Liver (tissue), 9 donors: ENCODE measurements around the gene NEK6. TPM values are rescaled to one million over a fixed set of nuclear protein-coding genes. Genes with fewer than 3 reads are reported as not detected.

ENCODE experiments used
- DNase-seq: peaks from one replicate; pipeline ENCODE4 v3.0.0-alpha.2; 2017; ENCODE audit warnings: low spot score
- H3K27ac ChIP-seq, 2 donors: one replicate each; pipeline ENCODE4 v1.7.0; 2013; ENCODE audit warnings: inconsistent platforms in 2 of 2, low read length in 2 of 2, control low read depth in 1 of 2, low read depth in 1 of 2, mild to moderate bottlenecking in 1 of 2
- H3K27me3 ChIP-seq, 4 donors: one replicate each; pipeline versions ENCODE4 v1.6.1 to v1.7.0; 2013; ENCODE audit warnings: low read length in 3 of 4, inconsistent platforms in 1 of 4, mild to moderate bottlenecking in 1 of 4, moderate library complexity in 1 of 4; ENCODE audit not compliant: control insufficient read depth in 4 of 4, insufficient read depth in 4 of 4
- H3K36me3 ChIP-seq, 4 donors: one replicate each; pipeline versions ENCODE4 v1.6.1 to v1.7.0; 2013; ENCODE audit warnings: low read length in 3 of 4, mild to moderate bottlenecking in 3 of 4, low read depth in 1 of 4, moderate library complexity in 1 of 4; ENCODE audit not compliant: control insufficient read depth in 4 of 4, insufficient read depth in 3 of 4
- H3K4me1 ChIP-seq, 4 donors: one replicate each; pipeline versions ENCODE4 v1.6.1 to v1.7.0; 2013; ENCODE audit warnings: low read length in 3 of 4, mild to moderate bottlenecking in 3 of 4, moderate library complexity in 1 of 4; ENCODE audit not compliant: control insufficient read depth in 4 of 4, insufficient read depth in 4 of 4
- H3K4me3 ChIP-seq, 3 donors: one replicate each; pipeline versions ENCODE4 v1.6.1 to v1.7.0; 2013; ENCODE audit warnings: low read length in 3 of 3, control low read depth in 1 of 3, low read depth in 1 of 3, mild to moderate bottlenecking in 1 of 3
- H3K9ac ChIP-seq, 2 donors: one replicate each; pipeline ENCODE4 v1.7.0; 2013; ENCODE audit warnings: low read length in 2 of 2, mild to moderate bottlenecking in 2 of 2, moderate library complexity in 2 of 2, control low read depth in 1 of 2, low read depth in 1 of 2
- H3K9me3 ChIP-seq, 4 donors: one replicate each; pipeline versions ENCODE4 v1.6.1 to v1.7.0; 2013; ENCODE audit warnings: low read length in 3 of 4; ENCODE audit not compliant: control insufficient read depth in 4 of 4
- EGR1 ChIP-seq, 2 donors: IDR thresholded peaks; 2 replicates each; pipeline ENCODE4 v1.6.1; 2016 to 2018; ENCODE audit warnings: antibody characterized with exemption in 2 of 2, low read depth in 2 of 2
- FOXA1 ChIP-seq: IDR thresholded peaks from 2 replicates; pipeline ENCODE4 v1.6.1; 2016; ENCODE audit warnings: antibody characterized with exemption
- FOXA2 ChIP-seq: IDR thresholded peaks from 2 replicates; pipeline ENCODE4 v1.6.1; 2016; ENCODE audit warnings: antibody characterized with exemption
- GABPA ChIP-seq, 2 donors: IDR thresholded peaks in 1 of 2; conservative IDR thresholded peaks in 1 of 2; 2 replicates each; pipeline ENCODE4 v1.6.1; 2016; ENCODE audit warnings: antibody characterized with exemption in 2 of 2, mild to moderate bottlenecking in 1 of 2, moderate library complexity in 1 of 2
- HNF4A ChIP-seq, 2 donors: conservative IDR thresholded peaks; 2 replicates each; pipeline ENCODE4 v1.6.1; 2016; ENCODE audit warnings: antibody characterized with exemption in 2 of 2, mild to moderate bottlenecking in 2 of 2
- HNF4G ChIP-seq: IDR thresholded peaks from 2 replicates; pipeline ENCODE4 v1.6.1; 2016; ENCODE audit warnings: antibody characterized with exemption
- JUND ChIP-seq, 2 donors: IDR thresholded peaks; 2 replicates each; pipeline ENCODE4 v1.6.1; 2016; ENCODE audit warnings: antibody characterized with exemption in 2 of 2
- MAX ChIP-seq: IDR thresholded peaks from 2 replicates; pipeline ENCODE4 v1.6.1; 2016; ENCODE audit warnings: antibody characterized with exemption
- NR2F2 ChIP-seq: IDR thresholded peaks from 2 replicates; pipeline ENCODE4 v1.6.1; 2016; ENCODE audit warnings: antibody characterized with exemption
- RAD21 ChIP-seq, 2 donors: IDR thresholded peaks; 2 replicates each; pipeline ENCODE4 v1.6.1; 2016; ENCODE audit warnings: antibody characterized with exemption in 2 of 2, mild to moderate bottlenecking in 2 of 2
- RXRA ChIP-seq, 2 donors: IDR thresholded peaks; 2 replicates each; pipeline ENCODE4 v1.6.1; 2017 to 2018; ENCODE audit warnings: antibody characterized with exemption in 2 of 2, mild to moderate bottlenecking in 1 of 2
- SP1 ChIP-seq: IDR thresholded peaks from 2 replicates; pipeline ENCODE4 v1.6.1; 2018; ENCODE audit warnings: antibody characterized with exemption, mild to moderate bottlenecking
- TAF1 ChIP-seq: conservative IDR thresholded peaks from 2 replicates; pipeline ENCODE4 v1.6.1; 2016; ENCODE audit warnings: antibody characterized with exemption, mild to moderate bottlenecking
- YY1 ChIP-seq: IDR thresholded peaks from 2 replicates; pipeline ENCODE4 v1.6.1; 2016; ENCODE audit warnings: antibody characterized with exemption, mild to moderate bottlenecking
- WGBS: extraction: QIAGEN DNeasy Blood & Tissue Kit; methylation state at CpG from one replicate; pipeline ENCODE4 v1.1.7; 2013; 5-methylcytosine and 5-hydroxymethylcytosine counted together
- polyA plus RNA-seq, 2 donors: library from polyadenylated mRNA; stranded (reverse) in 1 of 2; unstranded in 1 of 2; fragments of 200-250 nt in 1 of 2; fragments of >200 nt in 1 of 2; fragmentation: Nextera tagmentation in 1 of 2; extraction: Ambion mirVana in 1 of 2; gene quantifications; one replicate each; pipeline versions ENCODE4 v1.2.1 to v1.2.3, GENCODE V29; 2013 to 2015
- total RNA-seq, 2 donors: library from RNA; depleted of rRNA; stranded (reverse); fragments of >200 nt; gene quantifications; one replicate each; pipeline ENCODE4 v1.2.3, GENCODE V29; 2014
- TF ChIP-seq, protein P1 (sequence below): IDR thresholded peaks from 2 replicates; pipeline ENCODE4 v1.6.1; 2016; ENCODE audit warnings: antibody characterized with exemption, mild to moderate bottlenecking
- TF ChIP-seq, protein P2 (sequence below): IDR thresholded peaks from 2 replicates; pipeline ENCODE4 v1.6.1; 2016; ENCODE audit warnings: antibody characterized with exemption
- TF ChIP-seq, protein P3 (sequence below): fragments of 150-350 bp; IDR thresholded peaks from 2 replicates; pipeline ENCODE4 v1.5.1; 2017; ENCODE audit warnings: improper control_type of control experiment, low read depth, low read length; ENCODE audit not compliant: missing input control
- donor health status: healthy.
- donor health status: healthy.
- donor health status: healthy.
- donor health status: healthy.
- donor health status: healthy.

The NEK6 gene
- total and polyA plus RNA-seq, 4 donors: 32.5 to 49.7 (median 42.5) TPM

DNA sequence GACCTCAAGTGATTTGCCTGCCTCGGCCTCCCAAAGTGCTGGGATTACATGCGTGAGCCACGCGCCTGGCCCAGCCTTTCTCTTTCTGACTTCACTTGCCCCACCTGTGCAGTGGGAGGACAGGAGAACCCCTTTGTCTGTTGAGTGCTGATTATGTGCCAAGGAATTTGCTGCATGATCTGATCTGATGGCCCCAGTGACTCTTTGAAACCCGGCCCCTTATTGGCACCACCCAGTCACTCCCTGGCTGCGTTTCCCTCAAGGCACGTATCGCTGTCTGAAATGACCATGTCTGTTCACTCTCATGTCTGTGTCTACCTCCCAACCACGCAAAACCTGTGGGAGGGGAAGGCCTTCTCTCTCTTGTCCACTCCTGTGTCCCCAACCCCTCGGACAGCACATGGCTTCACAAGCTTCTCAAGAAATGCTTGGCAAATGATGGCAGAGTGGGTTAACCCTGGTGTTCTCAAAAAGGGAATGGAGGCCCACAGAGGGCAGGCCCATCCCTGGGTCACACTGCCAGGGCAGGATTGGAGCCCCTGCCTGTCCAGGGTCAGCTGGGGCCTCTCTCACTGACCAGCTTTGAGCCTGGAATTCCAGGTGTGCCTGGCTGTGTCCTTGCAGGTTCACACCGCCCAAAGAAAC is 21.9 kb downstream of the NEK6 start:
- peak overlapping the region in 1 of 2 donors; percentile 12 for H3K9ac ChIP-seq
- H3K27me3 ChIP-seq: no peaks in the 10 kb centered on the region
- no peak for DNase-seq
- H3K4me1 ChIP-seq: peaks cover 42 to 71% (median 54%) of the 10 kb centered on the region in 4 donors
- H3K9me3 ChIP-seq: no peaks in the 10 kb centered on the region
- TF ChIP-seq FOXA1 (no peak), EGR1 (IDR thresholded peaks at IDR 0.05; ENCODE audit: low read depth in 2 of 2) (no peak), MAX (no peak)
- no peak overlapping the region for H3K4me3 ChIP-seq
- no peaks in the 10 kb centered on the region for H3K36me3 ChIP-seq
- 70% methylated on average over 11 of the region's 11 CpGs for WGBS
- H3K27ac ChIP-seq: peak overlapping the region; percentile 95 to 98

DNA sequence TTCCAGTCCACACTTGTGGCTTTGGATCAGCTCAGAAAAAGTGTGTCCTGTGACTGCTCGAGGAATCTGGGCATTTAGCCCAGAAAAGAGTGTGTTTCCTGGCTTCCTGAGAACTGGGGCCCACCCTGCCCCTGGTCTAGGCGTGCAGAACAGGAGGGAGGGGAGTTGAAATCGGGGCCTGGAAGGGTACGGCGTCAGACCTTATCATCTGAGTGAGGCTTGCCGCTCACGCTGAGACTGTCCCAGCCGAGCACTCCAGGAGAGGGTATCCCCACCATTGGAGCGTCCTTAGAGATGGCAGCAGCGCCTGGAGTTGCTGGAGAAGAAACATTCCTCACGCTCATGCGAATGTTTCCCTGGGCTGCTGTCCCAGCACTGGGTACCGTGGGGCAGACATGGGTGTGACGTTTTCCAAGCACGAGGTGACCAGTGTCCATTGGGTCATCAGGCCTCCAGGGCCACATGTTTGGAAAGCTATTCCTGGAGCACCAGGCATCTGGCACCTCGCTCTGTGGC is 22.5 kb downstream of the NEK6 start:
- Histone ChIP-seq H3K9ac (peak overlapping the region in 1 of 2 donors; percentile 12), H3K27me3 (no peaks in the 10 kb centered on the region), H3K36me3 (no peaks in the 10 kb centered on the region), H3K27ac (peak overlapping the region; percentile 95 to 98), H3K4me3 (no peak overlapping the region), H3K4me1 (peaks cover 42 to 74% (median 59%) of the 10 kb centered on the region in 4 donors), H3K9me3 (no peaks in the 10 kb centered on the region)
- 49% methylated on average over 16 of the region's 16 CpGs for WGBS
- TF ChIP-seq RAD21 (IDR thresholded peaks at IDR 0.05) (no peak), YY1 (peak; percentile 50), EGR1 (IDR thresholded peaks at IDR 0.05; ENCODE audit: low read depth in 2 of 2) (peak in 1 of 2 donors; percentile 53), SP1 (peak; percentile 25), MAX (peak; percentile 83), HNF4A (conservative IDR thresholded peaks at IDR 0.05) (peak in 1 of 2 donors; percentile 52), FOXA1 (no peak), RXRA (IDR thresholded peaks at IDR 0.05) (peak in 1 of 2 donors; percentile 51)
- TF ChIP-seq, protein P1, sequence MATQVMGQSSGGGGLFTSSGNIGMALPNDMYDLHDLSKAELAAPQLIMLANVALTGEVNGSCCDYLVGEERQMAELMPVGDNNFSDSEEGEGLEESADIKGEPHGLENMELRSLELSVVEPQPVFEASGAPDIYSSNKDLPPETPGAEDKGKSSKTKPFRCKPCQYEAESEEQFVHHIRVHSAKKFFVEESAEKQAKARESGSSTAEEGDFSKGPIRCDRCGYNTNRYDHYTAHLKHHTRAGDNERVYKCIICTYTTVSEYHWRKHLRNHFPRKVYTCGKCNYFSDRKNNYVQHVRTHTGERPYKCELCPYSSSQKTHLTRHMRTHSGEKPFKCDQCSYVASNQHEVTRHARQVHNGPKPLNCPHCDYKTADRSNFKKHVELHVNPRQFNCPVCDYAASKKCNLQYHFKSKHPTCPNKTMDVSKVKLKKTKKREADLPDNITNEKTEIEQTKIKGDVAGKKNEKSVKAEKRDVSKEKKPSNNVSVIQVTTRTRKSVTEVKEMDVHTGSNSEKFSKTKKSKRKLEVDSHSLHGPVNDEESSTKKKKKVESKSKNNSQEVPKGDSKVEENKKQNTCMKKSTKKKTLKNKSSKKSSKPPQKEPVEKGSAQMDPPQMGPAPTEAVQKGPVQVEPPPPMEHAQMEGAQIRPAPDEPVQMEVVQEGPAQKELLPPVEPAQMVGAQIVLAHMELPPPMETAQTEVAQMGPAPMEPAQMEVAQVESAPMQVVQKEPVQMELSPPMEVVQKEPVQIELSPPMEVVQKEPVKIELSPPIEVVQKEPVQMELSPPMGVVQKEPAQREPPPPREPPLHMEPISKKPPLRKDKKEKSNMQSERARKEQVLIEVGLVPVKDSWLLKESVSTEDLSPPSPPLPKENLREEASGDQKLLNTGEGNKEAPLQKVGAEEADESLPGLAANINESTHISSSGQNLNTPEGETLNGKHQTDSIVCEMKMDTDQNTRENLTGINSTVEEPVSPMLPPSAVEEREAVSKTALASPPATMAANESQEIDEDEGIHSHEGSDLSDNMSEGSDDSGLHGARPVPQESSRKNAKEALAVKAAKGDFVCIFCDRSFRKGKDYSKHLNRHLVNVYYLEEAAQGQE: peak; percentile 87
- TF ChIP-seq, protein P2, sequence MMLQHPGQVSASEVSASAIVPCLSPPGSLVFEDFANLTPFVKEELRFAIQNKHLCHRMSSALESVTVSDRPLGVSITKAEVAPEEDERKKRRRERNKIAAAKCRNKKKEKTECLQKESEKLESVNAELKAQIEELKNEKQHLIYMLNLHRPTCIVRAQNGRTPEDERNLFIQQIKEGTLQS: no peak
- no peak for DNase-seq

GRCh38 chr9:124281931-124282371 is 24.2 kb downstream of the NEK6 start:
- H3K36me3 ChIP-seq: no peaks in the 10 kb centered on the region
- peak overlapping the region; percentile 77 to 84 for H3K9ac ChIP-seq
- no peaks in the 10 kb centered on the region for H3K9me3 ChIP-seq
- H3K27me3 ChIP-seq: no peaks in the 10 kb centered on the region
- no peak overlapping the region for H3K4me3 ChIP-seq
- no peak for DNase-seq
- peak overlapping the region; percentile 95 to 98 for H3K27ac ChIP-seq
- H3K4me1 ChIP-seq: peaks cover 49 to 81% (median 68%) of the 10 kb centered on the region in 4 donors
- WGBS: 74% methylated on average over 15 of the region's 15 CpGs
- no peak for TF ChIP-seq HNF4G
- no peak for TF ChIP-seq FOXA2
- TF ChIP-seq, protein P3, sequence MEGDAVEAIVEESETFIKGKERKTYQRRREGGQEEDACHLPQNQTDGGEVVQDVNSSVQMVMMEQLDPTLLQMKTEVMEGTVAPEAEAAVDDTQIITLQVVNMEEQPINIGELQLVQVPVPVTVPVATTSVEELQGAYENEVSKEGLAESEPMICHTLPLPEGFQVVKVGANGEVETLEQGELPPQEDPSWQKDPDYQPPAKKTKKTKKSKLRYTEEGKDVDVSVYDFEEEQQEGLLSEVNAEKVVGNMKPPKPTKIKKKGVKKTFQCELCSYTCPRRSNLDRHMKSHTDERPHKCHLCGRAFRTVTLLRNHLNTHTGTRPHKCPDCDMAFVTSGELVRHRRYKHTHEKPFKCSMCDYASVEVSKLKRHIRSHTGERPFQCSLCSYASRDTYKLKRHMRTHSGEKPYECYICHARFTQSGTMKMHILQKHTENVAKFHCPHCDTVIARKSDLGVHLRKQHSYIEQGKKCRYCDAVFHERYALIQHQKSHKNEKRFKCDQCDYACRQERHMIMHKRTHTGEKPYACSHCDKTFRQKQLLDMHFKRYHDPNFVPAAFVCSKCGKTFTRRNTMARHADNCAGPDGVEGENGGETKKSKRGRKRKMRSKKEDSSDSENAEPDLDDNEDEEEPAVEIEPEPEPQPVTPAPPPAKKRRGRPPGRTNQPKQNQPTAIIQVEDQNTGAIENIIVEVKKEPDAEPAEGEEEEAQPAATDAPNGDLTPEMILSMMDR: no peak
- no peak for TF ChIP-seq YY1
- TF ChIP-seq, protein P2: no peak
- TF ChIP-seq RAD21 (IDR thresholded peaks at IDR 0.05): no peak
- TF ChIP-seq EGR1 (IDR thresholded peaks at IDR 0.05; ENCODE audit: low read depth in 2 of 2): no peak
- no peak for TF ChIP-seq JUND (IDR thresholded peaks at IDR 0.05)
- TF ChIP-seq GABPA (IDR thresholded peaks at IDR 0.05 in 1 of 2, conservative IDR thresholded peaks at IDR 0.05 in 1 of 2): no peak
- TF ChIP-seq NR2F2: no peak
- TF ChIP-seq HNF4A (conservative IDR thresholded peaks at IDR 0.05): no peak
- no peak for TF ChIP-seq TAF1
- no peak for TF ChIP-seq MAX
- no peak for TF ChIP-seq SP1
